ENCODE measurements around the gene OR52R1. TPM values are rescaled to one million over a fixed set of nuclear protein-coding genes. Genes with fewer than 3 reads are reported as not detected.
"Not testable (repeated sequence)": the region's sequence is repeated elsewhere in the genome, so short reads cannot be mapped to it uniquely, and the experiment has no call there.

Gene OR52R1
- total RNA-seq = not detected in 2 replicates

DNA sequence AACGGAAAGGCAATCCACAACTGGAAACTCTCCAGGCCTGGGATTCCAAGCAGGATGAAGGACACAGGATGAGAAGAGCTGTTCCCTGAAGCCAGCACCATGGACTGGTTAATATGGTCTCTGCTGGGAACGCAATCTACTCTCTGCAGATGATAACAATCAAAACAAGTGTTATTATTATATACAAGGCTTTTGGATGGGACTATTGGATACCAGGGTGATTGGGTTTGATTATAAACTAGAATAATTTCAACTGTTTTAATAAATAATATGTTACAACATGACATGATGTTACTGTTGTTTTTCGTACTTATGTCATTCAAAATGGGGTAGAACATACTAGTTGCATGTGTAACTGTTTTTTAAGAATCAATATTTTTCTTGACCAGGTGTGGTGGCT lies at the start of gene OR52R1:
Gene OR52R1 (minus strand): TSS at position 101 of the 400 bp plus-strand sequence. CDS start 0 bp downstream, at position 101.
- intact Hi-C loops (cut with micrococcal nuclease) = no loop called here

DNA sequence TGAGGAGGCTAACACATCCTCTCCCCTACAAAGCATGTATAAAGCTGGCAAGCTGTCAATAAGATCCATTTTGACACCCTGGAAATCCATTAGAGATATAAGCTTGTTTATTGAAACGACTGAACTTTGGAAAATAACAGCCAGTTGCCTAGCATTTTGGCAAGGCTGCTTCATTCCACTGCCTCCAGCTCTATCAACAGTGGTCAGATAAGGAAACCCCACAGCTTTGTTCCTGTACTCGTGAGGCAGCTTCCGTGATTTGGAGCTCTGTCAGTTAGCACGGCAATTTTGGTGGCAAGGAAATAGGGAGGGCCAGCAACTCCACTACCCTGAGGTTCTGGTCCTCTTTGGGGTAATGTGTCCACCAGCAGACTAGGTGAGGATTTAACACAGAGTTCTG lies 46.9 kb upstream of the OR52R1 start:
- intact Hi-C loops (cut with micrococcal nuclease) = no loop called here

DNA sequence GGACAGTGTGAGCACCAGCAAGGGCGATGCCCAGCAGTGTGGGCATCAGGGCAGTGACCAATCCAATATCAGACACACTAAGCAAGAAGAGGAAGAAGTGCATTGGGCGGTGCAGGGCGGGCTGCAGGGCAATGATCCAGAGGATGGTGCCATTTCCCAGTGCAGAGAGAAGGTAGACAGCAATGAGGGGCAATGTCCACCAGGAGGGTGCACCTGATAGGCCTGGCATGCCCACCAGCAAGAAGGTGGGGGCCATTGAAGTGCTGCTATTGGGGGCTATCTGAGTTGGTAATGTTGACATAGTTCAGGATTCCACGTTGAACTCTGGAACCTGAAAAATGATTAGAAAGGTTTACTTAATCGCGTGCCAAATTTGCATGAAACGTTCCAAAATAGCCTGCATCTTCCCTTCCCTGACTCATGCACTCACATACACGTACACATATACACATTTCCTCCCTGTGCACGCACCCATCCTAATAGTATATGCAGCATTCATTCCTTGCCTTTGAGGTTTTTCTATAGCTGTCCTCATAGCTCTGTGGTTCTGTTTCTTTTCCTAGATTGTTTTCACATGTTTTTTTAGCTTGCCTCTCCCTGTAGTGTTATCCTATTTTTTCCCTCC lies 44.8 kb upstream of the OR52R1 start, which contains the start of gene OR51S1:
Gene OR51S1 (minus strand): TSS at position 301 of the 625 bp plus-strand sequence. CDS start 0 bp downstream, at position 301.
- intact Hi-C loops (cut with micrococcal nuclease) = no loop called here

DNA sequence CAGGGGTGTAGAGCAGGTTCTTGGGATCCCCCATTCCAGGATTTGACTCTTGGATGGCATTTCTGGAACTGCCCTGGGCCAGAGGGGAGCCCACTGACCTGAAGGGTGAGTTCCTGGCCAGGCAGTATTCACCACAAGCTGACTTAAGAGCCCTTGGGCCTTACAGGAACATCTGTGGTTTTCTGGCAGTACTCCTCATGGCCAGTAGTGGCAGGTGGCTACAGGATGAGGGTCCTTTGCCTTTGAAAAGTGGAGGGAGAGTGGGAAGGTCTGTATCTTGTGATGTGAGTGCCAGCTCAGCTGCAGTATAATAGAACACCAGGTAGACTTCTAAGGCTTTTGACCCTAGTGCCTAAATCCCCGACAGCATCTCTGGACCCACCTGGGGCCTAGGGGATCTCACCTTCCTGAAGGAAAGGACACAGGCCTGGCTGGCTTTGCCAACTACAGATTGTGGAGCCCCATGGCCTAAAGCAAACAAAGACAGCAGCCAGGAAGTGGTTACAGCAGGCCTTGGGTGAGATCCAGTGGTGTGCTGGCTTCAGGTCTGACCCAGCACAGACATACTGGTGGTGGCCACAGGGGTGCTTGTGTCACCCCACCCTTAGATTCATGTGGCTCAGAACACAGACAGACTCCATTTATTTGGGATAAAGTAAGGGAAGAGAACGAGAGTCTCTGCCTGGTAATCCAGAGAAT lies 35.8 kb upstream of the OR52R1 start:
- intact Hi-C loops (cut with micrococcal nuclease) = no loop called here

DNA sequence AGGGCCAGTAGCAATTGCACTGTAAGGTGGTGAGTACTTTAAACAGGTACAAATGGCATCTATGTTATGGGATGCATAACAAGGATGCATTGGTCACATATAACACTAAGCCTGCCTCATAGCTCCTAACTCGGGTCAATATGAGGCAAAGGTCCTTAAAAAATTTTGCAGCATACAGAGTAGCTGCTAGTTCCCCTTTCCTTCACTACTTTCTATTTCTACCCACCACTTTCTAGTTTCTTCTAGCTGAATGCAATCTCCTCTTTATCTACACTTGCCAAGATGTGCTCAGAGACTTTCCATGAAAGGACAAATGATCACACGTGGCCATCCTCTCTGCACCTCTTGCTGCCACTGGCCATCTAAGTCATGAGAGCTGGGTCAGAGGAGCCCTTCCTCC lies 26.7 kb upstream of the OR52R1 start:
- intact Hi-C loops (cut with micrococcal nuclease) = no loop called here

DNA sequence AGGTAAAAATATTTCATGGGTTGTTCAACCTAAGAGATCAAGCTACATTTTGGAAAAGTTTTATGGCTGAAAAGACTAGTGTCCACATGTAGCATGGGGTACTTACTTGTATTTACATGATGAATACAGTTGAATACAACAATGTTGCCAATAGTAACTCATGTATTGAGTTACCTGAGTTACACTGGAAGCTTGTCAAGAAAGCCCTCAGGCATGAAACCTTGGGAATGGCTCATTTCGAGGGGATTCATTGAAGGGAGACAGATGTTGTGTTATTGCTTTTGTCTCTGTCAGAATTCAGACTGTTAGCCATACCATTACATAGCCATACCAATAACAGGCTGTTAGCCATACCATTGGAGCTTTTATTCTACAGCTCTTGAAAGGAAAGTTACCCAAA lies 26.2 kb upstream of the OR52R1 start:
- intact Hi-C loops (cut with micrococcal nuclease) = no loop called here

DNA sequence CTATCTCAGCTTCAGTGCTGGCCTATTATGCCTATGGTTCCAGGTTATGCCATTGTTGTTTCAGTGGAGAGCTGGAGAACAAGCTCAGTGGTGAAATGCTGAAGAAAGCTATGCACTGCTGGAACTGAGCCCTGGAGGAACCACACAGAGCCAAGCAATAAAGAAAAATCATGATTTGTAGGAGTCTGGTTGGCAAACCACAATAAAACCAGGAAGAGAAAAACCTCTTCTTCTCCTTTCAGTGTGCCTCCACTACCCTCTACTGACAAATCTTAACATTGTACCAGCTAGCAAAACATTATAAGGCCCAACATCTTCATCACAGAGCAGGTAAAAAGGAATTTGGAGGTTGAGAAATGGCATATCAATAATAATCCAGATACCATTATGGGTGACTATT lies 22.2 kb upstream of the OR52R1 start:
- intact Hi-C loops (cut with micrococcal nuclease) = no loop called here

DNA sequence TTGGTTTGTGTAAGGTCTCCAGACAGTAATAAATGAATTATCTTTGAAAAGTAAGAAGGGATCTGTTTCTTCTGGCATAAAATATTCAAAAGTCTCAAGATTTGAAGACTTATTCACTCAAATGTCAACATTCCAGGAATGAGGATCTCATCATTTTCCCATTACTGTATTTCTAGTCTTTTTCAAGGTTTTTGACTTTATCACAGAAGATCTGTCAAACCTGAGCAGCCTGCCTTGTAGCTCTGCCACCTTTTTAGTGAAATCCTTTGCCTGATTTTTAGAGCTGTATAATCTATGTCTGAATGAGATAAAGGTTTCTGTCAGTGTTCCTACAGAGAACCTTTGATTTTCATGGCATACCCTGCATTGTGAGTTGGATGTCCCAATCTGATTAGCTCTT lies 21.0 kb upstream of the OR52R1 start:
- intact Hi-C loops (cut with micrococcal nuclease) = no loop called here

DNA sequence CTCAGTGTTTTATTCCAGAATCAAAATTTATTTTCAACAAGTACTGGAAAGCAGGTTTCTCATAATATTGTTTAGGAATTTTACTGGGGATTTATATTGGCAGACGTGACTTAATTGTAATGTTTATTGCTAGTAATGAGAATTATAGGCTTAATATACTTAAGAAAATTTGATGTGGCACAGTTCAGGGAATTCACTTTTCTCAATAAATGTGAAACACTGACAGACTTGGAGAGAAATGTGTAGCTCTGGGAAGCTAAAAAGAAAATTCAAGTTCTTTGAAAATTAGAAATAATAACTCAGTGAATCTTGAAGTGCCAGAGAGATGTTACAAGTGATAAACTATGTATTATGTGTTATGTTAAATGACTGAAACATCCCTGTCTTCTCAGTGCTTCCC lies 16.8 kb upstream of the OR52R1 start, which contains the start of gene OR51F2:
Gene OR51F2 (plus strand): TSS at position 301 of the 400 bp plus-strand sequence. CDS start 101 bp downstream, outside the sequence.
- intact Hi-C loops (cut with micrococcal nuclease) = no loop called here

DNA sequence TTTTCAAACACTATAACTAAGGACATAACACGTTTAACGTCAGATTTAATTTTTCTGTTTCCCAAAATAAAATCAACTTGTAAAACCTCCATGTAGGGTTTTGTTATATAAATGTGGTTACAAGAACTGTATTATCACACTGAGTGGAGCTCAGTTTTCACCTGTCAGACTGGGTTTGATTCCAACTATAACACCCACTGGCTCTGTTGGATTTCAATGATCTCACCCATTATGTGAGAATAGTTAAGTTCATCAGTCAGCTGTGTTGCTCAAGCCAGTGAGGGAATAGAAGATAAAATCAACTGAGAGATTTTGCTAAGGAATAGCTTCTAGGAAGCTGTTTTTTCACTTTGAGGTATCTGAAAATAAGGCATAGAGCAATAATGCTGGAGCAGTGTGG lies 5.1 kb upstream of the OR52R1 start:
- intact Hi-C loops (cut with micrococcal nuclease) = no loop called here

DNA sequence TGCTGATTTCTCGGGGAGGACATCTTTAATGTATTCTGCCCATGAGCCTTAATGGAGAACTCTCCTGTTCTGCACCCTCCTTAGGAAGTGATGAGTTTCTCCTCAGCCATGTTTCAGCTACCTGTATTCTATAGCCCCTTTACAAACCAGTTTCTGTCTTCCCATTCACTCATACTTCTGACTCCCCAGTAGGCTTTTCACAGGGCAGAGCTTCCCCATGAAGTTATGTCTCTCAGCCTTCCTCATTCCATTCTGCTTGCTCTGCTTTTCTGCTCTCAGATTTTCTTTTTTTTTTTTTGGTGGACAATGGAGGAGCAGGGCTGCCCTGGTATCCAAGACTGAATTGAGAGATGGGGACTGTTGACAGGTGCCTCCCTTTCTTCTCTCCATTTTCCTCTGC lies 4.3 kb upstream of the OR52R1 start:
- intact Hi-C loops (cut with micrococcal nuclease) = no loop called here

DNA sequence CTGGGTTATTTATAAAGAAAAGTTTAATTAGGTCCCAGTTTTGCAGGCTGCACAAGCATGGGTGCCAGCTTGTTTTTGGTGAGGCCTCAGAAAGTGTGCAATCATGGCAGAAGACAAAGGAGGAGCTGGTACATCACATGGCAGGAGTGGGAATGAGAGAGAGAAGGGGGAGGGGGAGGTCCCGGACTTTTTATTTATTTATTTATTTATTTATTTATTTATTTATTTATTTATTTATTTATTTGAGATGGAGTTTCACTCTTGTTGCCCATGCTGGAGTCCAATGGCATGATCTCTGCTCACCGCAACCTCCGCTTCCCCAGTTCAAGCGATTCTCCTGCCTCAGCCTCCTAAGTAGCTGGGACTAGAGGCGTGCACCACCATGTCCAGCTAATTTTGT lies 2.9 kb downstream of the OR52R1 start:
- intact Hi-C loops (cut with micrococcal nuclease) = not testable (repeated sequence)

DNA sequence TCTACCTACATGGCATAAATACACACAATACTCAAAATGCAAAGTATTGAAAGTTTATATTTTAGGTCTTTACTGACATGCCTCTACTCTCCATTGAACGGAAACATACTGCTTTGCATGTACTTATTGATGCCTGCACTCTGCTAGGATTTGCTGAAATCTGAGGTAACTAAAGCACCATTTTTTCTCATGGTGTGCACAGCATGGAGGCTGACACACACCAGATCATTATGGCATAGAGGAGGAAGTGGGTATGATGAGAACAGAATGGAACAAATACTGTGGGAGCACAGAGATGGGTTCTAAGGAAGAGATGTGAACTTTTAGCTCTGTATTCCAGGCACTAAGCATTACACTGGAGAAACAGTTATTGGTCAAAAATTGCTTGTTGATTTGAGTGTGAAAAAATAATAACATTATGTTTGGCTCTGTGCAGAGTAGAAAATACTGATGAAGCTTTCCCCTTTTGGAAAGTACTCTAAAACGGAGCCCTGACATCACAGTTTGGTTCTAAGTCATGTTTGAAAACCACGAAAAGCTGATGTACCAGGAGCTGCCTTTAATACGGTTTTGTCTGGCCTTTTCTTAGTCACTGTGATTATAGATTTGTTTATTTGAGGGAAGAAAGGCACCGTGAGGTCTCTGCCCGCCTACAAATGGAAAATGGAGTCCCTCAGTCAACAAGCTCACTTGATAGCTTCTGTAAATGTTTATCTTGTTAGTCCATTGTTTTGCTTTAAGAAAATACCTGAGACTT lies 5.6 kb downstream of the OR52R1 start:
- intact Hi-C loops (cut with micrococcal nuclease) = no loop called here

DNA sequence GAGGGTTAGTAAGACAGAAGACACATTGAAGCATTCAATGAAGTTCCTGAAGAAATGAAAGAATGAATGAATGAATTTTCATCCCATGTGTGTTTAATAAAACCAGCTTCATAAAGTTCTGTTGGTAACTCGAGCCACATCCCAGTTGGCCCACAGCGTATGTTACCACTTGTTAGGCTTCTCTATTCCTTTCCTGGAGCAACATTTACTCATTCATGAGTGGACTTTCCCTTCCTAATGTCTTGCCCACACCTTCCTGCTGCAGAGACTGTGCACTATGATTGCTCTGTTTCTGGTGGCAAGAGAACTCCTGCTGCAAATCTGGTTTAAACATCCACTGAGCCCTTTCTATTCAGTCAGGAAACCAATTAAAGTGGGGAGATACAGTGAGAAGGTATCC lies 7.0 kb downstream of the OR52R1 start:
- intact Hi-C loops (cut with micrococcal nuclease) = no loop called here

DNA sequence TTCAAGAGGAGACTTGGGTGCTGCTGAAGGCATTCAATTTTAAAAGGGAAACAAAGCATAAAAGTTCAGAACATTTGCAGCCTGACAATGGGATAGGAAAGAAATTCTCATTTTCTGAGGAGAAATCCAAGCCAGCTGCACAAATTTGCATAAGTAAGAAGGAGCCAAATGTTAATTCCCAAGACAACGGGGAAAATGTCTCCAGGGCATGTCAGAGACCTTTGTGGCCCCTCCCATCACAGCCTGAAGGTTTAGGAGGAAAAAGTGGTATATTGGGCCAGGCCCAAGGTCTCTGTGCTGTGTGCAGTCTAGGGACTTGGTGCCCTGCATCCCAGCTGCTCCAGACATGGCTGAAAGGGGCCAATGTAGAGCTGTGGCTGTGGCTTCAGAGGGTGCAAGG lies 21.7 kb downstream of the OR52R1 start:
- intact Hi-C loops (cut with micrococcal nuclease) = no loop called here

DNA sequence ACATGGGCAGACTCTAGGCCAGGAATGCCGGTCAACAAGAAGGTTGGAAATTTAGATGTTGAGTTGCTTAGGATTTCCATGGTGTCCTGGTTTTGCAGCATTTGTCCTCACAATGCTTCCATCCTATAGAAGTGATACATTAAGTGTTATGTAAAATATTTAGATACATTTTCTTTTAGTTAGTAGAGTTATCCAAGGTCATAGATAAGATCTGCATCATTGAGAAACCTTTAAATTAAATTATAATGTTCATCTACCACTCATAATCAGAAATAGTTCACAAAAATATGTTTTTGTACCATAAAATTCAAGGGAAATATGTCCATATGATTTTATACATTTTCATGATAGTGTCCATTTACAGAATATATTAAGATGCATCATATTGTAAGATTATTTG lies 34.3 kb downstream of the OR52R1 start, which contains the start of gene OR51F1:
Gene OR51F1 (minus strand): TSS at position 101 of the 400 bp plus-strand sequence. CDS start 0 bp downstream, at position 101.
- intact Hi-C loops (cut with micrococcal nuclease) = no loop called here

DNA sequence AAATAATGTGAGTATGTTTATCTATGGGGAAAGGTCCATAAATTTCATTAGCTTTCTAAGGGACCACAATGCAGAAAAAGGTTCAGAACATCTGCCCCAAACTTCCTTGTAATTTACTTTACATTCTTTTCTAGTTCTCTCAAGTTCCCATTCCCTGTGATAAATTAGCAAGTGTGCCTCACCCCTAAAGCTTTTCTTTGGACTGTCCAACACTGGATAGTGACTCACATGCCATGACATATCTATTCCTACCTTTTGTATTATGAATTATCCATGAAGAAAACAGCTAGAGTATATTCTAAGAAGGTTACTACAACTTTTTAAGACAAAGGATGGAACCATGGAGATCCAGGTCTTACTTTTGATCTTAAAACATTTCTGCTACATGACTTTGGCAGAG lies 36.1 kb downstream of the OR52R1 start:
- intact Hi-C loops (cut with micrococcal nuclease) = no loop called here

DNA sequence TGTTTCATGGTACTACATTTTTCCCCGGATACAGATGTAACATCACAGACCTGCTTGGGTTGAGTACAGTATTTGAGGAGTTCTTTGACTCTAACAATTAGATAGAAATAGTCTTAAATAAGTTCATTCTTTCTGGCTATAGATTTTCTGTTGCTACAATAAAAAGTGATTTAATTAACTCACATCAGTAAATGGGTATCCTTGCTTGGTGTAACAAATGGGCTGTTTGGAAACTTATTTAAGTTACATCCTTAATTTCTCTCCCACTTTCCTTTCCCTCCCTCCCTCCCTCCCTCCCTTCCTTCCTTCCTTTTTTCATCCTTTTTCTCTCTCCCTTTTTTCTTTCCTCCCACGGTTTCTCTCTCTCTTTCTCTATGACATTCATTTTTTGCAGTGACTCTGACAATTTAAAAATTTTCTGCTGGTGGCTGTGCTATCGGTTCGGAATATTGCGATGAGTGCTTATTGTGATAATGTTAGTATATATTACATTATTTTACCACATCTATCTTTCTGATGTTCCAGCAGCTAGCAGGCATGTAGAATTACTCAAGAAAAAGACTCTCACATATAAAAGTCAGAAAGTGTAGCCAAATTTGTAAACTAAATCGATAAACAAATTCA lies 37.6 kb downstream of the OR52R1 start:
- intact Hi-C loops (cut with micrococcal nuclease) = no loop called here

DNA sequence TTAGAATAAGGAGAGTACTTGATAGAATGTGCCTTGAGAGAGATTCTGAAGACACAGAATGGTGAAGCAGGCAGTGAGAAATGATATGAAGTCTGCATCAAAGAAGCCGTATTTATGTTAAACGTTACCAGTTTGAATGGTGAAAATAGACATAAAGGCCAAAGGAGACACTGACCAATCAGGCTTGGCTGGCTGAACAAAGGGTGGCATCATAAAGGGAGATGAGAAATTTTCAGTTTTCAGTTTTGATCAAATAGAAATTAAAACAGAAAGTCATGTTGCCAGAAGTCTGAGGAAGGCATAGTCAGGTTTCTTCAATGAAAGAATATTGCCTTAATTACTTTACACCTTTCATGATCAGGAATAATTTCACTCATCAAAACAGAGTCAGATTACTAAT lies 41.1 kb downstream of the OR52R1 start:
- intact Hi-C loops (cut with micrococcal nuclease) = no loop called here

All from T-helper 1 cell treated with Interleukin-12 subunit alpha and Interleukin-12 subunit beta and Interleukin-4 antibody, amounts not matched to agents 30 ng/mL and 1 ng/mL, for 36 hours (primary cell).